ENCODE data around the gene EIF4A3.
A peak's percentile ranks its signal among the peaks of the same experiment; 100 is the strongest.

EIF4A3 gene

GRCh38 chr17:80109713-80110446 lies 37.0 kb downstream of the EIF4A3 start:
- Histone ChIP-seq H3K9me3 (peaks cover under 1% of the 10 kb centered on the region; the same call in 1 of the 2 replicates), H3K4me3 (no peak overlapping the region)
- in situ Hi-C loops (cut with MboI; ENCODE audit: low sequenced_read_pairs): no loop called here

GRCh38 chr17:80109066-80109660 lies 37.8 kb downstream of the EIF4A3 start:
- no peak for DNase-seq (ENCODE audit: low spot score in 2 of 2)
- Histone ChIP-seq H3K36me3 (replicated peaks) (no peaks in the 10 kb centered on the region; the same call in 1 of the 2 replicates), H3K4me1 (no peaks in the 10 kb centered on the region), H3K4me3 (no peak overlapping the region), H3K9me3 (no peaks in the 10 kb centered on the region), H3K27me3 (ENCODE audit: low read depth) (no peaks in the 10 kb centered on the region)
- in situ Hi-C loops (cut with MboI; ENCODE audit: low sequenced_read_pairs): no loop called here

More at GRCh38 chr17:80109713-80110446, 37.0 kb downstream of the EIF4A3 start:
- Histone ChIP-seq H3K27me3 (ENCODE audit: low read depth) (no peaks in the 10 kb centered on the region), H3K36me3 (replicated peaks) (no peaks in the 10 kb centered on the region; the same call in 1 of the 2 replicates), H3K4me1 (no peaks in the 10 kb centered on the region)
- no peak for DNase-seq (ENCODE audit: low spot score in 2 of 2)

- H3K27me3 ChIP-seq (ENCODE audit: low read depth): no peaks in the 10 kb centered on the region
- in situ Hi-C loops (cut with MboI; ENCODE audit: low sequenced_read_pairs): no loop called here
- no peak overlapping the region for H3K4me3 ChIP-seq
- H3K36me3 ChIP-seq (replicated peaks): no peaks in the 10 kb centered on the region; the same call in 1 of the 2 replicates
- H3K9me3 ChIP-seq: no peaks in the 10 kb centered on the region
- H3K4me1 ChIP-seq: no peaks in the 10 kb centered on the region
- no peak for DNase-seq (ENCODE audit: low spot score in 2 of 2)
These were observed 38.6 kb downstream of the EIF4A3 start for GRCh38 chr17:80108036-80108971.

GRCh38 chr17:80107231-80108021 lies 39.5 kb downstream of the EIF4A3 start:
- no peak for DNase-seq (ENCODE audit: low spot score in 2 of 2)
- Histone ChIP-seq H3K9me3 (no peaks in the 10 kb centered on the region), H3K36me3 (replicated peaks) (no peaks in the 10 kb centered on the region; the same call in 1 of the 2 replicates), H3K4me1 (peaks cover 2% of the 10 kb centered on the region; the same call in 1 of the 2 replicates), H3K4me3 (no peak overlapping the region), H3K27me3 (ENCODE audit: low read depth) (no peaks in the 10 kb centered on the region)
- in situ Hi-C loops (cut with MboI; ENCODE audit: low sequenced_read_pairs): no loop called here

- Histone ChIP-seq H3K4me3 (no peak overlapping the region), H3K36me3 (replicated peaks) (no peaks in the 10 kb centered on the region; the same call in 1 of the 2 replicates), H3K9me3 (no peaks in the 10 kb centered on the region)
These were observed 40.2 kb downstream of the EIF4A3 start for GRCh38 chr17:80106751-80107150.

GRCh38 chr17:80106176-80106575 lies 40.8 kb downstream of the EIF4A3 start:
- no peak for DNase-seq (ENCODE audit: low spot score in 2 of 2)
- H3K9me3 ChIP-seq: no peaks in the 10 kb centered on the region
- H3K36me3 ChIP-seq (replicated peaks): no peaks in the 10 kb centered on the region; the same call in 1 of the 2 replicates
- no peak overlapping the region for H3K4me3 ChIP-seq
- peaks cover 6% of the 10 kb centered on the region; the same call in 1 of the 2 replicates for H3K4me1 ChIP-seq
- in situ Hi-C loops (cut with MboI; ENCODE audit: low sequenced_read_pairs): no loop called here
- H3K27me3 ChIP-seq (ENCODE audit: low read depth): no peaks in the 10 kb centered on the region

More at GRCh38 chr17:80106751-80107150, 40.2 kb downstream of the EIF4A3 start:
- DNase-seq (ENCODE audit: low spot score in 2 of 2): no peak
- in situ Hi-C loops (cut with MboI; ENCODE audit: low sequenced_read_pairs): no loop called here
- Histone ChIP-seq H3K27me3 (ENCODE audit: low read depth) (no peaks in the 10 kb centered on the region), H3K4me1 (peaks cover 6% of the 10 kb centered on the region; the same call in 1 of the 2 replicates)

- in situ Hi-C loops (cut with MboI; ENCODE audit: low sequenced_read_pairs): no loop called here
- Histone ChIP-seq H3K4me1 (peaks cover 8% of the 10 kb centered on the region), H3K4me3 (no peak overlapping the region), H3K36me3 (replicated peaks) (no peaks in the 10 kb centered on the region; the same call in 1 of the 2 replicates), H3K9me3 (no peaks in the 10 kb centered on the region), H3K27me3 (ENCODE audit: low read depth) (no peaks in the 10 kb centered on the region)
- no peak for DNase-seq (ENCODE audit: low spot score in 2 of 2)
These were observed 41.2 kb downstream of the EIF4A3 start for GRCh38 chr17:80105762-80106161.

GRCh38 chr17:80104956-80105375 lies 42.0 kb downstream of the EIF4A3 start:
- in situ Hi-C loops (cut with MboI; ENCODE audit: low sequenced_read_pairs): no loop called here
- H3K4me1 ChIP-seq: peaks cover 8% of the 10 kb centered on the region

GRCh38 chr17:80104321-80104955 lies 42.5 kb downstream of the EIF4A3 start:
- Histone ChIP-seq H3K9me3 (no peaks in the 10 kb centered on the region), H3K36me3 (replicated peaks) (no peaks in the 10 kb centered on the region; the same call in 1 of the 2 replicates), H3K4me1 (peaks cover 8% of the 10 kb centered on the region), H3K4me3 (no peak overlapping the region), H3K27me3 (ENCODE audit: low read depth) (no peaks in the 10 kb centered on the region)
- DNase-seq (ENCODE audit: low spot score in 2 of 2): no peak
- in situ Hi-C loops (cut with MboI; ENCODE audit: low sequenced_read_pairs): no loop called here

More at GRCh38 chr17:80104956-80105375, 42.0 kb downstream of the EIF4A3 start:
- Histone ChIP-seq H3K9me3 (no peaks in the 10 kb centered on the region), H3K27me3 (ENCODE audit: low read depth) (no peaks in the 10 kb centered on the region), H3K4me3 (no peak overlapping the region), H3K36me3 (replicated peaks) (no peaks in the 10 kb centered on the region; the same call in 1 of the 2 replicates)
- no peak for DNase-seq (ENCODE audit: low spot score in 2 of 2)

- Histone ChIP-seq H3K4me1 (peaks cover 8% of the 10 kb centered on the region), H3K9me3 (no peaks in the 10 kb centered on the region), H3K4me3 (no peak overlapping the region), H3K27me3 (ENCODE audit: low read depth) (no peaks in the 10 kb centered on the region), H3K36me3 (replicated peaks) (no peaks in the 10 kb centered on the region; the same call in 1 of the 2 replicates)
- no peak for DNase-seq (ENCODE audit: low spot score in 2 of 2)
- in situ Hi-C loops (cut with MboI; ENCODE audit: low sequenced_read_pairs): no loop called here
These were observed 43.4 kb downstream of the EIF4A3 start for GRCh38 chr17:80103449-80104085.

GRCh38 chr17:80102664-80103448 lies 44.1 kb downstream of the EIF4A3 start:
- DNase-seq (ENCODE audit: low spot score in 2 of 2): no peak
- H3K4me3 ChIP-seq: peak overlapping the region; percentile 84
- no peaks in the 10 kb centered on the region for H3K9me3 ChIP-seq
- no peaks in the 10 kb centered on the region; the same call in 1 of the 2 replicates for H3K36me3 ChIP-seq (replicated peaks)
- peaks cover 8% of the 10 kb centered on the region for H3K4me1 ChIP-seq
- in situ Hi-C loops (cut with MboI; ENCODE audit: low sequenced_read_pairs): no loop called here
- H3K27me3 ChIP-seq (ENCODE audit: low read depth): no peaks in the 10 kb centered on the region
